GM12878 (cell line): Measurements from ENCODE around the gene PEAR1. TPM values are rescaled to one million over a fixed set of nuclear protein-coding genes. Genes with fewer than 3 reads are reported as not detected.

ENCODE experiments used
- ATAC-seq: fragments of 200-7000 bp; cut with Tn5 transposase; 3 replicates; pipeline ENCODE4 v1.9.1; 2020; ENCODE audit warnings: mild to moderate bottlenecking, moderate library complexity
- BruUV-seq: library from RNA; stranded (reverse); fragments of 400-500 nt; replicated peaks from 2 replicates; lab custom pipeline; 2021; lab: Mats Ljungman, UMichigan
- CTCF ChIA-PET: fragments of 300-600 bp; sonication (Branson Sonifier 250); formaldehyde crosslinking; extraction: SDS; loops from one replicate; lab custom pipeline; 2021; ENCODE audit warnings: inconsistent platforms; lab: Yijun Ruan, JAX
- POLR2A ChIA-PET: fragments of 350-600 bp; formaldehyde crosslinking; extraction: SDS; loops from one replicate; lab custom pipeline; 2021; ENCODE audit warnings: inconsistent platforms; lab: Charles Lee
- RAD21 ChIA-PET: fragments of 300-600 bp; sonication (Branson Sonifier 250); formaldehyde crosslinking; loops from one replicate; lab custom pipeline; 2023; ENCODE audit warnings: antibody characterized with exemption; ENCODE audit not compliant: unreplicated experiment; lab: Charles Lee
- SMC1A ChIA-PET: fragments of 300-600 bp; sonication (Branson Sonifier 250); formaldehyde crosslinking; loops from one replicate; lab custom pipeline; 2023; ENCODE audit not compliant: unreplicated experiment, uncharacterized antibody; lab: Charles Lee
- DNase-seq: peaks from one replicate; pipeline ENCODE4 v3.0.0-alpha.2; 2011; ENCODE audit warnings: low read depth, low spot score
- FAIRE-seq: peaks from 3 replicates; lab custom pipeline; 2011; peaks lifted over from hg19 to GRCh38; lab: Jason Lieb, UNC
- H2AFZ ChIP-seq: 2 replicates; pipeline ENCODE4 v1.6.0; 2011; ENCODE audit warnings: low read depth, low read length, control low read depth; ENCODE audit not compliant: control insufficient read depth
- H3K27ac ChIP-seq: 2 replicates; pipeline ENCODE4 v1.5.1; 2011; ENCODE audit warnings: control low read depth; ENCODE audit not compliant: control insufficient read depth, insufficient read depth
- H3K27me3 ChIP-seq, 2 experiments: replicated peaks in 1 of 2; 2 replicates each; pipeline versions ENCODE4 v1.6.0 to v1.6.1; 2011; ENCODE audit warnings: low read length in 1 of 2; ENCODE audit not compliant: control insufficient read depth in 2 of 2, insufficient read depth in 2 of 2
- H3K36me3 ChIP-seq, 2 experiments: 2 replicates each; pipeline ENCODE4 v1.5.1; 2011; ENCODE audit warnings: low read length in 1 of 2; ENCODE audit not compliant: control insufficient read depth in 2 of 2, insufficient read depth in 2 of 2
- H3K4me1 ChIP-seq: 2 replicates; pipeline ENCODE4 v1.6.1; 2011; ENCODE audit warnings: mild to moderate bottlenecking, low read length, moderate library complexity, mixed read lengths; ENCODE audit not compliant: control insufficient read depth, insufficient read depth
- H3K4me2 ChIP-seq: 2 replicates; pipeline ENCODE4 v1.6.0; 2011; ENCODE audit warnings: control low read depth; ENCODE audit not compliant: control insufficient read depth, insufficient read depth
- H3K4me3 ChIP-seq: fragments of 200-600 bp; sonication (generic); 2 replicates; pipeline ENCODE4 v1.5.1; 2016
- H3K79me2 ChIP-seq: 2 replicates; pipeline ENCODE4 v1.6.0; 2011; ENCODE audit warnings: low read length; ENCODE audit not compliant: control insufficient read depth, insufficient read depth
- H3K9ac ChIP-seq: 2 replicates; pipeline ENCODE4 v1.8.0; 2011; ENCODE audit warnings: low read length, control low read depth, mixed read lengths; ENCODE audit not compliant: control insufficient read depth, insufficient read depth
- H3K9me3 ChIP-seq: replicated peaks from 3 replicates; pipeline ENCODE4 v1.5.1; 2011; ENCODE audit warnings: mild to moderate bottlenecking, low read length; ENCODE audit not compliant: control insufficient read depth, insufficient read depth
- H4K20me1 ChIP-seq: 2 replicates; pipeline ENCODE4 v1.6.0; 2011; ENCODE audit not compliant: control insufficient read depth, insufficient read depth
- IRF4 ChIP-seq: IDR thresholded peaks from 2 replicates; pipeline ENCODE4 v1.6.1; 2011; ENCODE audit warnings: low read depth, low read length
- MTA3 ChIP-seq: IDR thresholded peaks from 2 replicates; pipeline ENCODE4 v1.6.1; 2012; ENCODE audit warnings: low read length, inconsistent platforms, borderline replicate concordance
- NBN ChIP-seq: fragments of 450-650 bp; IDR thresholded peaks from 2 replicates; pipeline ENCODE4 v1.6.1; 2016
- NFYB ChIP-seq: IDR thresholded peaks from 2 replicates; pipeline ENCODE4 v1.6.1; 2011; ENCODE audit warnings: low read depth, mild to moderate bottlenecking, low read length, improper control_type of control experiment, moderate library complexity; ENCODE audit not compliant: insufficient read depth
- PRDM15 ChIP-seq: fragments of 450-650 bp; formaldehyde crosslinking; IDR thresholded peaks from 2 replicates; pipeline ENCODE4 v1.4.0; 2020; ENCODE audit warnings: mild to moderate bottlenecking, moderate library complexity
- RAD51 ChIP-seq: fragments of 450-650 bp; IDR thresholded peaks from 2 replicates; pipeline ENCODE4 v1.6.1; 2016; ENCODE audit warnings: moderate library complexity, mild to moderate bottlenecking, inconsistent platforms
- TAF1 ChIP-seq: IDR thresholded peaks from 2 replicates; pipeline ENCODE4 v1.6.1; 2011; ENCODE audit warnings: mild to moderate bottlenecking, low read depth, low read length, borderline replicate concordance
- USF1 ChIP-seq: IDR thresholded peaks from 2 replicates; pipeline ENCODE4 v1.6.1; 2011; ENCODE audit warnings: borderline replicate concordance, low read depth, mild to moderate bottlenecking, moderate library complexity, mixed read lengths, low read length; ENCODE audit not compliant: insufficient read depth; ENCODE audit errors: extremely low read length
- WGBS: methylation state at CpG from one replicate; pipeline ENCODE4 v1.1.6; 2016; ENCODE audit warnings: low lambda C conversion rate; ENCODE audit not compliant: insufficient replicate concordance, insufficient coverage; ENCODE audit errors: missing lambda C conversion rate; 5-methylcytosine and 5-hydroxymethylcytosine counted together
- in situ Hi-C: fragments of 300-500 bp; cut with MboI; formaldehyde crosslinking; loops from 9 replicates; pipeline ENCODE4 v1.14.3; 2018; ENCODE audit warnings: mixed read lengths
- intact Hi-C: fragments of 100-400 bp; cut with micrococcal nuclease; formaldehyde crosslinking; loops from one replicate; pipeline ENCODE4 v1.14.2; 2022; ENCODE audit not compliant: unreplicated experiment
- polyA plus RNA-seq, 11 experiments: library from polyadenylated mRNA; depleted of rRNA in 4 of 11; unstranded in 6 of 11; stranded (reverse) in 5 of 11; fragments of >200 nt; fragmentation: Nextera tagmentation in 4 of 11; fragmentation: Illumina TruSeq in 1 of 11; extraction: Ambion mirVana in 4 of 11; extraction: Trizol in 1 of 11; gene quantifications; 1 replicate in 1 of 11; 2 replicates in 10 of 11; pipeline versions ENCODE4 v1.2.1 to v1.2.3, GENCODE V29; 2011 to 2016; ENCODE audit warnings: inconsistent platforms in 2 of 11, missing spikeins in 2 of 11, low read depth in 1 of 11
- total RNA-seq, 4 experiments: library from RNA; depleted of rRNA in 3 of 4; stranded (reverse); fragments of >200 nt in 3 of 4; fragmentation: Illumina TruSeq in 1 of 4; extraction: Trizol in 1 of 4; gene quantifications; 2 replicates each; pipeline versions ENCODE4 v1.2.1 to v1.2.3, GENCODE V29; 2013 to 2021

PEAR1 gene
- total and polyA plus RNA-seq, 10 of the 15 experiments (the other 5 are each of a cell fraction or from before 2014, with no cell fraction given), result not detected

- H4K20me1 ChIP-seq, result no peaks in the 10 kb centered on the region
- H3K79me2 ChIP-seq, result no peaks in the 10 kb centered on the region
- H3K4me3 ChIP-seq, result no peak overlapping the region
- RAD21 ChIA-PET, result interaction anchor here (1.2 kb wide), 1 partner anchor 150 kb away, joined by 3 read pairs; no protein-coding TSS in a partner anchor
- no peak overlapping the region for H2AFZ ChIP-seq
- no peaks in the 10 kb centered on the region for H3K36me3 ChIP-seq
- H3K27me3 ChIP-seq, result peaks cover 21 to 29% of the 10 kb centered on the region in 2 experiments
- intact Hi-C loops (no loop called here), in situ Hi-C loops (no loop called here)
- TF ChIP-seq PRDM15, result no peak
- TF ChIP-seq NBN, result no peak
- TF ChIP-seq USF1, result no peak
- TF ChIP-seq RAD51, result no peak
- no peak for TF ChIP-seq MTA3
- no peak for TF ChIP-seq NFYB
- TF ChIP-seq IRF4, result no peak
- no peak for TF ChIP-seq TAF1
- H3K9me3 ChIP-seq, result no peaks in the 10 kb centered on the region
- DNase-seq (no peak), FAIRE-seq (no peak), ATAC-seq (no peak)
- no peak overlapping the region for H3K9ac ChIP-seq
- POLR2A ChIA-PET, result interaction anchor here (0.7 kb wide), 1 partner anchor 790 kb away, joined by 3 read pairs; no protein-coding TSS in a partner anchor
- no TSS peak for BruUV-seq
- no peaks in the 10 kb centered on the region for H3K4me1 ChIP-seq
- WGBS, result 18% methylated on average over 11 of the region's 11 CpGs
- H3K4me2 ChIP-seq, result no peak overlapping the region
- CTCF ChIA-PET, result interaction anchor here (0.7 to 1.4 kb wide), 4 partner anchors 29 to 167 kb away, joined by 3 to 4 read pairs (median 3); no protein-coding TSS in a partner anchor
- no peak overlapping the region for H3K27ac ChIP-seq
- SMC1A ChIA-PET, result no interaction called here
Observed at GRCh38 chr1:156922986-156923669, 29.6 kb downstream of the PEAR1 start.
